Tongue (tissue), 2 donors: Measurements from ENCODE around the gene PEX14. TPM values are rescaled to one million over a fixed set of nuclear protein-coding genes. Genes with fewer than 3 reads are reported as not detected.

Source experiments
- DNase-seq: peaks from one replicate; pipeline ENCODE4 v3.0.0-alpha.2; 2015
- total RNA-seq: library from RNA; depleted of rRNA; stranded (reverse); fragments of >200 nt; gene quantifications from one replicate; pipeline ENCODE4 v1.2.3, GENCODE V29; 2014

Gene PEX14
- total RNA-seq, 1 donor from 2014 or later = 18.0 TPM

GRCh38 chr1:10620776-10621175, 146.0 kb downstream of the PEX14 start:
- no peak for DNase-seq

- DNase-seq = no peak
Observed at GRCh38 chr1:10621906-10622305, 147.2 kb downstream of the PEX14 start.

- no peak for DNase-seq
Observed at GRCh38 chr1:10622910-10623685, 148.3 kb downstream of the PEX14 start.

GRCh38 chr1:10623686-10624145, 149.0 kb downstream of the PEX14 start:
- DNase-seq = no peak

- DNase-seq = no peak
Observed at GRCh38 chr1:10624256-10625050, 149.7 kb downstream of the PEX14 start.

GRCh38 chr1:10625076-10625475, 150.3 kb downstream of the PEX14 start:
- DNase-seq = no peak

GRCh38 chr1:10625554-10625953, 150.8 kb downstream of the PEX14 start:
- DNase-seq = no peak

- peak; percentile 79 for DNase-seq
Observed at GRCh38 chr1:10626131-10626731, 151.5 kb downstream of the PEX14 start.

GRCh38 chr1:10626791-10627410, 152.2 kb downstream of the PEX14 start:
- no peak for DNase-seq

GRCh38 chr1:10628685-10629084, 153.9 kb downstream of the PEX14 start:
- DNase-seq = no peak

GRCh38 chr1:10629091-10629815, 154.5 kb downstream of the PEX14 start:
- DNase-seq = no peak

- DNase-seq = no peak
Observed at GRCh38 chr1:10629816-10630571, 155.2 kb downstream of the PEX14 start.

GRCh38 chr1:10630661-10631120, 155.9 kb downstream of the PEX14 start:
- no peak for DNase-seq

- DNase-seq = no peak
Observed at GRCh38 chr1:10631121-10631810, 156.5 kb downstream of the PEX14 start.

- DNase-seq = no peak
Observed at GRCh38 chr1:10631811-10632593, 157.3 kb downstream of the PEX14 start.

- no peak for DNase-seq
Observed at GRCh38 chr1:10632691-10633090, 157.9 kb downstream of the PEX14 start.

GRCh38 chr1:10633416-10633815, 158.7 kb downstream of the PEX14 start:
- no peak for DNase-seq

GRCh38 chr1:10634075-10634427, 159.3 kb downstream of the PEX14 start:
- no peak for DNase-seq

- DNase-seq = peak; percentile 56
Observed at GRCh38 chr1:10634428-10635084, 159.8 kb downstream of the PEX14 start.
